ENCODE data around the gene IL18RAP.

The IL18RAP gene

DNA sequence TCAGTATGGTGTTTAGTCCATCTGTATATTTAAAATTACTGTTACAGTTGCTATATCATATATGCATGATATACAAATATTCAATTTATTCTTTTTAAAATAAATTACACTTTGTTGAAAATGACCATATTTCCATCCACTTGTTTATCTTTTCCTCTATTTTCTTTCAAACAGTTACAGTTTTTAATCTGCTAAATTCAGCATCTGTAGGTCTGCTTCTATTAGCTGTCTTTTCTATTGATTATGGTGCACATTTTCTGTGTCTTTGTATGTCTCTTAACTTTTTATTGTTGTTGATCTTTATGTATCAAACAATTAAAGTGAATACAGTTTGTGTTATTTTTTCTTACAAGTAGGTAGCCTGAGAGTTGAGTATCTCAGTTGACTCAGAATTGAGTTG is 39.2 kb upstream of the IL18RAP start:
- no peak for TF ChIP-seq ISL1 (CRISPR knock-in tag; IDR thresholded peaks at IDR 0.05)
- no peak for TF ChIP-seq BACH2 (CRISPR knock-in tag; IDR thresholded peaks at IDR 0.05; ENCODE audit: borderline replicate concordance)
- TF ChIP-seq, protein P1, sequence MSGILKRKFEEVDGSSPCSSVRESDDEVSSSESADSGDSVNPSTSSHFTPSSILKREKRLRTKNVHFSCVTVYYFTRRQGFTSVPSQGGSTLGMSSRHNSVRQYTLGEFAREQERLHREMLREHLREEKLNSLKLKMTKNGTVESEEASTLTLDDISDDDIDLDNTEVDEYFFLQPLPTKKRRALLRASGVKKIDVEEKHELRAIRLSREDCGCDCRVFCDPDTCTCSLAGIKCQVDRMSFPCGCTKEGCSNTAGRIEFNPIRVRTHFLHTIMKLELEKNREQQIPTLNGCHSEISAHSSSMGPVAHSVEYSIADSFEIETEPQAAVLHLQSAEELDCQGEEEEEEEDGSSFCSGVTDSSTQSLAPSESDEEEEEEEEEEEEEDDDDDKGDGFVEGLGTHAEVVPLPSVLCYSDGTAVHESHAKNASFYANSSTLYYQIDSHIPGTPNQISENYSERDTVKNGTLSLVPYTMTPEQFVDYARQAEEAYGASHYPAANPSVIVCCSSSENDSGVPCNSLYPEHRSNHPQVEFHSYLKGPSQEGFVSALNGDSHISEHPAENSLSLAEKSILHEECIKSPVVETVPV (CRISPR knock-in tag; IDR thresholded peaks at IDR 0.05): no peak
- no peak for TF ChIP-seq POU6F1 (CRISPR knock-in tag; IDR thresholded peaks at IDR 0.05; ENCODE audit: borderline replicate concordance, low read depth)
- no peak for TF ChIP-seq ZNF565 (CRISPR knock-in tag; conservative IDR thresholded peaks at IDR 0.05; ENCODE audit: low read depth)
- TF ChIP-seq ZC3H10 (CRISPR knock-in tag; IDR thresholded peaks at IDR 0.05): no peak
- no peak for ATAC-seq

DNA sequence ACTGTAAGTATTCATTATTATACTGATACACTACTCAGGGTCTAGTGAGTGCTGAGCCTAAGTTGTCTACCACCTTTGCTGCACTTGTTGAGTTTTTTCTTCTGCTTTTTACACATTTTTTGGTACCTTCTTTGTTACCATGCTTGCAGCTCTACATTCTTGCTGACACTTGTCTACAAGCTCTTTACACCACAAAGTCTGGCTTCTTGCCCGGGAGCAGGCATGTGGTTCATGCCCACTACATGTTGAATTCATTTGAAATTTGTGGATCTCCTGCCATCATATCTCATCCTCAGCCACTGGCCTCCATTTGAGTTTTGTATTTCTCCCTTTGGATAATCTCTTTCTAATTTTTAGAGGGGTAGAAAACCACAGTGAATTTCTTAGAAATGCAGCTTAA is 37.4 kb upstream of the IL18RAP start:
- ATAC-seq: no peak
- TF ChIP-seq ZC3H10 (CRISPR knock-in tag; IDR thresholded peaks at IDR 0.05) (no peak), ZNF70 (CRISPR knock-in tag; IDR thresholded peaks at IDR 0.05) (no peak), OSR1 (CRISPR knock-in tag; IDR thresholded peaks at IDR 0.05) (no peak), RARB (CRISPR knock-in tag; IDR thresholded peaks at IDR 0.05) (no peak), ESRRG (CRISPR knock-in tag; IDR thresholded peaks at IDR 0.05) (no peak), ZFP3 (CRISPR knock-in tag; IDR thresholded peaks at IDR 0.05) (no peak), ISL1 (CRISPR knock-in tag; IDR thresholded peaks at IDR 0.05) (no peak), ZFP30 (CRISPR knock-in tag; IDR thresholded peaks at IDR 0.05) (no peak), PPARA (CRISPR knock-in tag; IDR thresholded peaks at IDR 0.05; ENCODE audit: borderline replicate concordance) (no peak), ARNTL (CRISPR knock-in tag; IDR thresholded peaks at IDR 0.05; ENCODE audit: borderline replicate concordance, low read depth) (no peak), TOX (CRISPR knock-in tag; IDR thresholded peaks at IDR 0.05; ENCODE audit: borderline replicate concordance) (no peak), PATZ1 (CRISPR knock-in tag; IDR thresholded peaks at IDR 0.05; ENCODE audit: borderline replicate concordance) (no peak)
- TF ChIP-seq, protein P1 (CRISPR knock-in tag; IDR thresholded peaks at IDR 0.05): no peak

DNA sequence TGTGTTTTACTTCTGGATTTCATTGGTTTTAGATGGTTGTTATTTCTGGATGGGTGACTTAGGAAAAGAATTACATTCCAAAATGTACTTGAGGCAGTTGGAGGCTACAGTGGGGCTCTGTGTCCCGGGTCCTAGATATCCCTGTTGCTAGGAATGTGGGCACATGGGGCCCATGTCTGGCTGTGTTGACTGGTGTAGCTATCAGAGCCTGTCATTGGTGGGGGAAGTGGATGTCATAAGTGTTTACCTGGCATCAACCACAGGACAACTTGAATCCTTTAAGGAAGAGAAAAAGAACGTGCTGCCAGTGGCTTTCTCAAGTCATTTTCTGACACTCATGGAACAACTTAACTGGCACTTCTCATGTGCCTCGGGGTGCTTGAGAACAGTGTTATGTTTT is 37.0 kb upstream of the IL18RAP start:
- ATAC-seq: no peak
- no peak for TF ChIP-seq RARB (CRISPR knock-in tag; IDR thresholded peaks at IDR 0.05)
- no peak for TF ChIP-seq CSDC2 (CRISPR knock-in tag; IDR thresholded peaks at IDR 0.05)
- TF ChIP-seq GLIS3 (CRISPR knock-in tag; IDR thresholded peaks at IDR 0.05): no peak
- TF ChIP-seq BACH2 (CRISPR knock-in tag; IDR thresholded peaks at IDR 0.05; ENCODE audit: borderline replicate concordance): no peak
- no peak for TF ChIP-seq OSR1 (CRISPR knock-in tag; IDR thresholded peaks at IDR 0.05)
- TF ChIP-seq, protein P1 (CRISPR knock-in tag; IDR thresholded peaks at IDR 0.05): no peak
- no peak for TF ChIP-seq ZNF565 (CRISPR knock-in tag; conservative IDR thresholded peaks at IDR 0.05; ENCODE audit: low read depth)
- no peak for TF ChIP-seq ISL1 (CRISPR knock-in tag; IDR thresholded peaks at IDR 0.05)
- TF ChIP-seq PPARA (CRISPR knock-in tag; IDR thresholded peaks at IDR 0.05; ENCODE audit: borderline replicate concordance): no peak
- no peak for TF ChIP-seq ZNF8 (CRISPR knock-in tag; IDR thresholded peaks at IDR 0.05)

DNA sequence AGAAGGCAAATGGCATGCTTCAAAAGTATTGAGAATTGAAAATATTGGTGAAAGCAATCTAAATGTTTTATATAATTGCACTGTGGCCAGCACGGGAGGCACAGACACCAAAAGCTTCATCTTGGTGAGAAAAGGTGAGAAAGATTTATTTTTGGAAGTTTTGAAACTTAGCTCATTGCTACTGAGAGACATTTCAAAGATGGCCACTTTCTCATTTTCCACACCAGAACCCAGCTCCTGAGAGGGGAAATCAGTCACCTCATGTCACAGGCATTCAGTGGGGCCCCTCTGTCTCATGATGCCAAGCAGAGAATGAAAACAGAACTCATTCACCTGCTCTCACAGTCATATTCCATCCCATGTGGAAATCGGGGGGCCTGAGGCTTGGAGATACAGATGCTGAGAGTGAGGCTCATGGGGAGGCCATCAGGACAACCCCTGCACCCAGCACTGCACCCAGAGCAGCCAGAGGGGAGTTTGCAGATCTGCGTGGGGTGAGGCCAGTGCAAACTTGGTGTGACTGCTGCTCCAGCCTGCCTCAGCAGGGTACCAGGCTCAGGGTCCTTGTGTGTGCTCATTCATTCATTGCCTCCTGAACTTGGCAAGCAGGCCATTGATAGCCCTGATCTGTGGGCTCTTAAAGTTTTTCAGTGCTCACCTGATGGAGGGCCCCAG is 36.0 kb upstream of the IL18RAP start:
- TF ChIP-seq TOX (CRISPR knock-in tag; IDR thresholded peaks at IDR 0.05; ENCODE audit: borderline replicate concordance) (no peak), SNAI2 (CRISPR knock-in tag; IDR thresholded peaks at IDR 0.05) (no peak), CSDC2 (CRISPR knock-in tag; IDR thresholded peaks at IDR 0.05) (no peak), BACH2 (CRISPR knock-in tag; IDR thresholded peaks at IDR 0.05; ENCODE audit: borderline replicate concordance) (no peak), TCF4 (CRISPR knock-in tag; IDR thresholded peaks at IDR 0.05; ENCODE audit: borderline replicate concordance) (no peak), ESRRG (CRISPR knock-in tag; IDR thresholded peaks at IDR 0.05) (no peak), ZC3H10 (CRISPR knock-in tag; IDR thresholded peaks at IDR 0.05) (no peak), ZFP30 (CRISPR knock-in tag; IDR thresholded peaks at IDR 0.05) (no peak)
- TF ChIP-seq, protein P2, sequence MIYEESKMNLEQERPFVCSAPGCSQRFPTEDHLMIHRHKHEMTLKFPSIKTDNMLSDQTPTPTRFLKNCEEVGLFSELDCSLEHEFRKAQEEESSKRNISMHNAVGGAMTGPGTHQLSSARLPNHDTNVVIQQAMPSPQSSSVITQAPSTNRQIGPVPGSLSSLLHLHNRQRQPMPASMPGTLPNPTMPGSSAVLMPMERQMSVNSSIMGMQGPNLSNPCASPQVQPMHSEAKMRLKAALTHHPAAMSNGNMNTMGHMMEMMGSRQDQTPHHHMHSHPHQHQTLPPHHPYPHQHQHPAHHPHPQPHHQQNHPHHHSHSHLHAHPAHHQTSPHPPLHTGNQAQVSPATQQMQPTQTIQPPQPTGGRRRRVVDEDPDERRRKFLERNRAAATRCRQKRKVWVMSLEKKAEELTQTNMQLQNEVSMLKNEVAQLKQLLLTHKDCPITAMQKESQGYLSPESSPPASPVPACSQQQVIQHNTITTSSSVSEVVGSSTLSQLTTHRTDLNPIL (CRISPR knock-in tag; IDR thresholded peaks at IDR 0.05; ENCODE audit: low read depth): no peak
- ATAC-seq: no peak

Measured in SK-N-SH treated with all-trans-retinoic acid at 6 μM for 48 hours (cell line).